GM12878 (cell line): Measurements from ENCODE around the gene SPATA20.

Experiments used
- ATF7 ChIP-seq: fragments of 450-650 bp; IDR thresholded peaks from 2 replicates; pipeline ENCODE4 v1.6.1; 2016; ENCODE audit warnings: low read depth, mild to moderate bottlenecking
- CTCF ChIP-seq, 3 experiments: IDR thresholded peaks in 2 of 3; conservative IDR thresholded peaks in 1 of 3; 2 replicates each; pipeline ENCODE4 v1.5.1; 2011; ENCODE audit warnings: low read depth in 3 of 3, low read length in 3 of 3, mild to moderate bottlenecking in 3 of 3, control low read depth in 2 of 3, moderate library complexity in 2 of 3, inconsistent platforms in 1 of 3, mixed read lengths in 1 of 3; ENCODE audit not compliant: control insufficient read depth in 2 of 3, insufficient read depth in 1 of 3; ENCODE audit errors: extremely low read depth in 1 of 3
- JUND ChIP-seq: IDR thresholded peaks from 2 replicates; pipeline ENCODE4 v1.6.1; 2012; ENCODE audit warnings: low read depth, mild to moderate bottlenecking, low read length, improper control_type of control experiment, moderate library complexity
- NFIC ChIP-seq: IDR thresholded peaks from 2 replicates; pipeline ENCODE4 v1.6.1; 2012; ENCODE audit warnings: low read depth, mild to moderate bottlenecking, inconsistent platforms, low read length, moderate library complexity
- POLR2A ChIP-seq: IDR thresholded peaks from 2 replicates; pipeline ENCODE4 v1.6.1; 2011; ENCODE audit warnings: low read depth, mild to moderate bottlenecking, low read length
- REST ChIP-seq: IDR thresholded peaks from 2 replicates; pipeline ENCODE4 v1.6.1; 2012; ENCODE audit warnings: mild to moderate bottlenecking, low read depth, low read length
- SRF ChIP-seq, 2 experiments: IDR thresholded peaks; 2 replicates each; pipeline ENCODE4 v1.6.1; 2011; ENCODE audit warnings: low read depth in 2 of 2, low read length in 2 of 2, mild to moderate bottlenecking in 1 of 2, moderate library complexity in 1 of 2
- TARDBP ChIP-seq: IDR thresholded peaks from 2 replicates; pipeline ENCODE4 v1.6.1; 2016; ENCODE audit warnings: borderline replicate concordance
- USF1 ChIP-seq: IDR thresholded peaks from 2 replicates; pipeline ENCODE4 v1.6.1; 2011; ENCODE audit warnings: borderline replicate concordance, low read depth, mild to moderate bottlenecking, moderate library complexity, mixed read lengths, low read length; ENCODE audit not compliant: insufficient read depth; ENCODE audit errors: extremely low read length
- USF2 ChIP-seq: IDR thresholded peaks from 2 replicates; pipeline ENCODE4 v1.6.1; 2011; ENCODE audit warnings: low read depth, low read length, improper control_type of control experiment, borderline replicate concordance
- ZZZ3 ChIP-seq: IDR thresholded peaks from 2 replicates; pipeline ENCODE4 v1.6.1; 2011; ENCODE audit warnings: low read depth; ENCODE audit not compliant: control insufficient read depth, insufficient read length

- TF ChIP-seq CTCF (IDR thresholded peaks at IDR 0.05 in 2 of 3, conservative IDR thresholded peaks at IDR 0.05 in 1 of 3; ENCODE audit: control insufficient read depth in 2 of 3, extremely low read depth in 1 of 3, insufficient read depth in 1 of 3, low read depth in 3 of 3, low read length in 3 of 3): no peak
- TF ChIP-seq NFIC: no peak
- TF ChIP-seq ZZZ3: no peak
- TF ChIP-seq POLR2A: no peak
- TF ChIP-seq JUND: no peak
- no peak for TF ChIP-seq USF2
- TF ChIP-seq SRF (IDR thresholded peaks at IDR 0.05; ENCODE audit: low read depth in 2 of 2, low read length in 2 of 2): no peak
- no peak for TF ChIP-seq ATF7
- TF ChIP-seq REST: no peak
- TF ChIP-seq TARDBP: no peak
- no peak for TF ChIP-seq USF1
Measured at GRCh38 chr17:50560931-50561745, 14.2 kb downstream of the SPATA20 start.
